HG03469 (cell line): Measurements from ENCODE around the gene TBC1D9.

Experiments used
- ATAC-seq: cut with Tn5 transposase; IDR thresholded peaks from one replicate; pipeline ENCODE4 v1.9.1; 2021; ENCODE audit warnings: mild to moderate bottlenecking, moderate library complexity, moderate number of reproducible peaks; ENCODE audit not compliant: unreplicated experiment

Gene TBC1D9

GRCh38 chr4:140701071-140701470 is 55.1 kb downstream of the TBC1D9 start:
- no peak for ATAC-seq

- ATAC-seq = no peak
These were observed 58.2 kb downstream of the TBC1D9 start for GRCh38 chr4:140697709-140698560.

- no peak for ATAC-seq
These were observed 60.7 kb downstream of the TBC1D9 start for GRCh38 chr4:140695483-140695882.

DNA sequence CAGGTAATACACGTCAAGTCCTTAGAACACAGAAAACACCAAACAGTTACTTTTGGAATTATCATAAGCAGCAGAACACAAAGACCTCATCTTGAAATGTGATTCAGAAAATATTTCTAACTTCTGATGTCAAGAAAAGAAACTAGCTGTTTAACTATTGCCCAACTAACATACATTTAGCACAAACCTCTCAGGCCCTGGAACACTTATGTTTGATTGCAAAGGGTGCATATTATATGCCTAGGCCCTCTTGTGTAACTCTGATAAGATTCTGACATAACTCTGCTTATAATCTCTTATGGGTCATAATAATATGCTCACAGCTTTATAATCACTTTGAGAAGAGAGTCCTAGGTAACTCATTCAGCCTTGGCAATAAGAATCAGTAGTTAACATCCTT is 62.6 kb downstream of the TBC1D9 start:
- no peak for ATAC-seq

DNA sequence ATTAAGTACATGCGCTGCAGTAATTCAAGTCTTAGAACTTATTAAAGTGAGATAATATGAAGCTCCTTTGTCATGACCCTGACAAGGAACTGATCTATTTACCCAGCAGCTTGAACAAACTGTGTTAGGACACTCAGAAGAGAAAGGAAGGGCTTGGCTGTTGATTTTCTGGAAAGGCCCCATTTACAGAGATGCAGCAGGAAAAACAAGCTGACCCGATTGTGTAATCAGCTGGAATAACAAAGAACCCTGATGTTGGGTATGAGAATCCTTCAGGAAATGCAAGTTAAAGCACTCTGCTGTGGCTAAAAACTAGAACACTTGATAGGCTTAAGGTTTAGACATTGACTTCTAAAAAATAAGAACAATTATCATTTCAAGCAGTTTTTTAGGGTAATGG is 64.8 kb downstream of the TBC1D9 start:
- ATAC-seq = no peak

DNA sequence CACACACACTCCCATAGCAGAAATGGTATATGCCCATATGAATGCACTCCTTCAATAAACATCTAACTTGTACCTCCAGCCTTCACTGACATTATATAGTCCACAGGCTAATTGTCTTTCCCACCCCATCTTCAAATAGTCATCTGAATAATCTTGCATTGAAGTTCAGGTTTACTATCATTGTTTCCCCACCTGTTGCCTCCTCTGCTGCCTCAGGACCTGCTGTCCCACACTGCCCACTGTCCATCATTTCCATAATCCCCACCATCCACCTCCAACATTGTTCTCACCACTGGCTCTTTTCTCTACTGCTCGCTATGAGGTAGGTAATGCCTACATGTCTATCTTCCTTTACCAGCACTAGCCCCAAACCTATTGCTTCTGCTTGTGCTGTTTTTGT is 66.1 kb downstream of the TBC1D9 start:
- no peak for ATAC-seq

DNA sequence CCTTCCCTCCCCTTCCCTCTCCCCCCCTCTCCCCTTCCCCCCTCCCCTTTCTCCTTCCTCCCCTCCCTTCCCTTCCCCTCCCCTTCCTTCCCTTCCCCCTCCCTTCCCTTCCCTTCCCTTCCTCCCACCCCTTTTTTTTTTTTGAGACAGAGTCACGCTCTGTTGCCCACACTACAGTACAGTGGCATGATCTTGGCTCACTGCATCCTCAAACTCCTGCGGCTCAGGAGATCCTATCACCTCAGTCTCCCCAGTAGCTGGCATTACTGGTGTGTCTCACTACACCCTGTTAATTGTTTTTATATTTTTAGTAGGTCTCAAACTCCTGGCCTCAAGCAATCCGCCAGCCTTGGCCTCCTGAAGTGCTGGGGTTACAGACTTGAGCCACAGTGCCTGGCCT is 66.6 kb downstream of the TBC1D9 start:
- ATAC-seq = no peak

- no peak for ATAC-seq
These were observed 67.2 kb downstream of the TBC1D9 start for GRCh38 chr4:140688711-140689598.

DNA sequence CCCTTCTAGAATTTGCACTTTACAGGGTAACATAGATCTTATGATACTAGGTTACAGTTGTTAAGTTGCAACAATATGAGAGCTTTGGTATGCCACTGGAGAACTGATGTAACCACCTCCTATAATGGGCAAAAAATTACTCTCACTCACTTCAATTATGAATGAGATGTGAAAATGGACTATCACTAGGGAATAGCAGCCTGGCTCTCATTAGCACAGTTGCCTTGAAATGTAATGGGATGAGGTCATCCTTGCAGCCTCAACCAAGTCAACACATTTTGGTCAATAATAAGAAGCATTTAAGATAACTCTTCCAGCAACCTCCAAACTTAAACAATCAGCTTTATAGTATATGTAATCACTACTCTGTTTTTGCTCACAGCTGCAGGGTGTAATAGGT is 69.4 kb downstream of the TBC1D9 start:
- no peak for ATAC-seq

DNA sequence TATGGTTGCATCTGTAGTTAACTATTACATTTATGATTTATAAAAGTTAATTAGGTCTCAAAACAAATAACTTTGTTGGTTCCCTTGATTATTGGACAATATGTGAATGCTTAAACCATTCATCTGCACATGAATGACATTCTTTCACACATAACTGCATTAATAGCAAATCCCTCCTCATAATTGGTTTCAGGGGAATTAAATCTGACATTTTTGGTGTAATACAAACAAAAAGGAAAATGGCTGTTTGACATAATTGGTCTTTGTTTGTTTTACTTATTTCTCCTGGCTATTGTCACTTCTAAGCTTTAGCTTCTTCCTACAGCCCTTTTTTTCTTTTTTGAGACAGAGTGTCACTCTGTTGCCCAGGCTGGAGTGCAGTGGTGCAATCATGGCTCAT is 71.9 kb downstream of the TBC1D9 start:
- ATAC-seq = no peak

DNA sequence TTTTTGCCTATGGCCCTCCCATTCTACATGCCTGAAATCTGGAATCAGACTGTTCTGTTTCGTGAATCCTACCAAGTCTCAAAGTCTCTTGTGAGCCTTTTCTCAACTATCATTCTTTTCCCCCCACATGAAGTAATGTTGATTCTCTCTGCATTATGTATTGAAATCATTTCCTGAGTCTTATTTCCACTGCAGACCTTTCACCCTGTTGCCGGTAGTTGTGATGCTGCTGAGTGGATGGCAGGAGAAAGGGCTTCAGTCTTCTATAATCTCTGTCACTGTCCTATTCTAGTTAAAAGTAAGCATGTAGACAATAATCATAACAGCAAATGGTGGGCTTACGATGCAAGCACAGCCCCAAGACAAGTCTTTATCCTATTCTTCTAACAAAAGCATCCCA is 75.0 kb downstream of the TBC1D9 start:
- ATAC-seq = no peak

- no peak for ATAC-seq
These were observed 75.5 kb downstream of the TBC1D9 start for GRCh38 chr4:140680686-140681085.

GRCh38 chr4:140679576-140679975 is 76.6 kb downstream of the TBC1D9 start:
- no peak for ATAC-seq

- ATAC-seq = no peak
These were observed 80.5 kb downstream of the TBC1D9 start for GRCh38 chr4:140675599-140676231.

DNA sequence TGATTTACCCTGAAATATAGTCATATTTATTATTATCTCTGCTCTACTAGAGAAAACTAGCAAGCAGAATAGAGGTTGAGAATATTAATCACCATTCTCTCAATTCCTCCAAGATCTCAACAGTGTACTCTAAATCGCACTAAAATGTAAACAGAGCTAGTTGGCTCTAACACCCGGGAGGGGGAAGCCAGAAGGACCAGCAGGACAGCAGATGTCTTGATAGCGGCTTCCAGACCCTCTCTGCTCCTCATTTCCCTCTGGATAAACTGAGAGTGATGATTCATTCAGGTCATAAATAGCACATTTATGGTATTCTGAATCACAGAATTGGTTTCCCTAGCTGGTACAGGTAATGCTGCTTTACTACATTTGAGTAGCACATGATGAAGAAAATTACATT is 82.5 kb downstream of the TBC1D9 start:
- ATAC-seq = no peak

GRCh38 chr4:140672416-140672815 is 83.8 kb downstream of the TBC1D9 start:
- no peak for ATAC-seq

DNA sequence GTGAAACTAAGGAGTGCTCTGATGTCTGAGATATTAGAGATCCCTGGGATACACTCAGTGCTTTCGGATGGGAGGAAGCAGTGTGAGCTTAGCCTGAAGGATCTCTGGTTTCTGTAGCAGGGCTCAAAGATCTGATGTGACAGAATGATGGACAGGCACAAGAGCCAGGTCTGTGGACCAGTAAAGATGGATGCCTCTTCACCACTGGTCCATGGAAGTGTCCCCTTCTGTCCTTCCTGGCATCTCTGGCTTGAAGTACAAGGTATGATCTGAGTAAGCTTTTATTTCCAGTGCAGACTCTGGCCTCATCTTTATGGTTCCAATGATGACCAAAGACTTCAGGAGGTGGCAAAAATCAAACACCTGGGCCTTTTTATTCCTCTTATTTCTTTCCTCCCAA is 88.1 kb downstream of the TBC1D9 start:
- ATAC-seq = no peak

GRCh38 chr4:140666889-140667614 is 89.1 kb downstream of the TBC1D9 start:
- ATAC-seq = peak; percentile 60

DNA sequence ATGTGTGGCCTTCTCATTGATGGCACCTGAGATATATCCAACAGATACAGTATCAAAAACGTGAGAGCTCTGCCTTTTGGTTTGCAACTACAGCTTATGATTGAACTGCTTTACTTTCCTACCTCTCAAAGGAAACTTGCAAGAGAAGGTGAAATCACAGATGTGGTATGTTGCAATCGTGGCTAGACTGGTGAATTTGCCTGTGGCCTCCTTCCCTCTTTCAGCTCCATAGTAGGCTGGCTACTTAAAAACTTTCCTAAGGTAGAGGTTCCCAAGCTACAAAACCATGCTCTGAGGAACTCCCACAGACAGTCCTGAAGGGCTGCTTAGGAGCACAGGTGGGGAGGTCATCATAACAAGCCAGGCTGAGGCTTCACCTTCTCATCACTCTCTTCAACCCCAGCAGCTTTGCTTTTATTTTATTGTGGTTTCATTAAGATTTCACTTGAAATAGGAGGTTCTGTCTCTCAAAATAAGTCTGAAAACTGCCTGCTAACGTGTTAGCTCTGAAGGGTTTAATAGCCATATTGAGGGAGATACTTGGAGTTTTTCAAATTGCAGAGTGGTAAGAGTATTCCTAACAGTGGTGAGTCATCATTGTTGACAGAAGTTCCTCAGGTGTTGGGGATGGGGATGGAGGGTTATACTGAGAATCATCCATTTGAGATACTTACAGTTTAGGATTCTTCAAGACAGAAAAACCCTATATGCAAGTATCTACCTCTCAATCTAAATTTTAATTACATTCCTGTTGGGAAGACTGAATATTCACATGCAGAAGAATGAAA is 93.9 kb downstream of the TBC1D9 start:
- ATAC-seq = no peak

DNA sequence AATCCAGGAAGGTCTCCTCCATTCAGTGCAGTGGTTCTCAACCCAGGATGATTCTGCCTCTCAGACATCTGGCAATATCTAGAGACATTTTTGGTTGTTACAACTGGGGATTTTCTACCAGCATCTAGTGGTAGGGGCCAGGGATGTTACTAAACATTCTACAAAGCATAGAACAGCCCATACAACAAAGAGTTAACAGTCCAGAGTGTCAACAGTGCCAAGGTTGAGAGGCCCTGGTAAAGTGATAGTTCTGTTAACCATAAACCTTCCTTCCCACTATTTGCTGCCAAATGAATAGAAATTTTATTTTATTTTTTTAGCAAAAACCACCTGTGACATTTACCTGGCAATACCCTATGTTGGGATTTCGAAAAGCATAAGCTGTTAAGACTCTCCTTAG is 94.6 kb downstream of the TBC1D9 start:
- ATAC-seq = no peak
